B cell (primary cell): ENCODE data around the gene TEAD1. TPM values are rescaled to one million over a fixed set of nuclear protein-coding genes. Genes with fewer than 3 reads are reported as not detected.

Source experiments
- ATAC-seq: fragments of 200-7000 bp; cut with Tn5 transposase; one replicate; pipeline ENCODE4 v1.10.0; 2021; ENCODE audit warnings: low read depth, mild to moderate bottlenecking, moderate number of reproducible peaks, moderate library complexity
- CTCF ChIA-PET: fragments of 350-600 bp; sonication (Branson Sonifier 250); formaldehyde crosslinking; loops from one replicate; lab custom pipeline; 2021; ENCODE audit warnings: antibody characterized with exemption, inconsistent platforms; lab: Charles Lee
- POLR2A ChIA-PET: fragments of 350-600 bp; sonication (Branson Sonifier 250); formaldehyde crosslinking; loops from one replicate; lab custom pipeline; 2021; ENCODE audit warnings: antibody characterized with exemption; lab: Charles Lee
- DNase-seq: peaks from one replicate; pipeline ENCODE4 v3.0.0; 2013
- H2AFZ ChIP-seq: 2 replicates; pipeline ENCODE4 v1.6.1; 2012; ENCODE audit warnings: mild to moderate bottlenecking, low read depth, low read length; ENCODE audit not compliant: insufficient read depth, poor library complexity, severe bottlenecking
- H3K27ac ChIP-seq, 2 donors: 1 replicate in 1 of 2; 2 replicates in 1 of 2; pipeline ENCODE4 v1.5.1; 2012 to 2013; ENCODE audit warnings: low read length in 2 of 2, mild to moderate bottlenecking in 2 of 2, moderate library complexity in 1 of 2
- H3K27me3 ChIP-seq, 4 experiments: fragments of 200-600 bp in 1 of 4; sonication (generic) in 1 of 4; replicated peaks in 1 of 4; 1 replicate in 2 of 4; 2 replicates in 2 of 4; pipeline versions ENCODE4 v1.6.1 to v1.7.0; 2013 to 2016; ENCODE audit warnings: low read length in 3 of 4, mild to moderate bottlenecking in 2 of 4, mixed read lengths in 1 of 4, moderate library complexity in 1 of 4; ENCODE audit not compliant: insufficient read depth in 4 of 4, control insufficient read depth in 3 of 4; ENCODE audit errors: control extremely low read depth in 1 of 4
- H3K36me3 ChIP-seq, 2 experiments: replicated peaks in 1 of 2; 1 replicate in 1 of 2; 2 replicates in 1 of 2; pipeline versions ENCODE4 v1.6.1 to v1.7.1; 2013; ENCODE audit warnings: low read length in 1 of 2; ENCODE audit not compliant: insufficient read depth in 2 of 2, control insufficient read depth in 1 of 2; ENCODE audit errors: control extremely low read depth in 1 of 2, extremely low read depth in 1 of 2
- H3K4me1 ChIP-seq, 2 donors: fragments of 200-600 bp in 1 of 2; sonication (generic) in 1 of 2; 1 replicate in 1 of 2; 2 replicates in 1 of 2; pipeline versions ENCODE4 v1.5.1 to v1.6.1; 2013 to 2017; ENCODE audit warnings: low read length in 2 of 2; ENCODE audit not compliant: control insufficient read depth in 2 of 2, insufficient read depth in 2 of 2
- H3K4me2 ChIP-seq: replicated peaks from 2 replicates; pipeline ENCODE3; 2012; ENCODE audit warnings: mild to moderate bottlenecking, low read depth, low read length; ENCODE audit not compliant: poor library complexity, severe bottlenecking
- H3K4me3 ChIP-seq, 5 experiments: fragments of 200-600 bp in 1 of 5; sonication (generic) in 1 of 5; 1 replicate in 3 of 5; 2 replicates in 2 of 5; pipeline versions ENCODE4 v1.5.1 to v1.7.0; 2011 to 2016; ENCODE audit warnings: low read length in 4 of 5, mild to moderate bottlenecking in 4 of 5, low read depth in 2 of 5, control low read depth in 1 of 5, moderate library complexity in 1 of 5; ENCODE audit not compliant: insufficient read depth in 1 of 5; ENCODE audit errors: control extremely low read depth in 1 of 5, extremely low read depth in 1 of 5
- H3K79me2 ChIP-seq: fragments of 200-600 bp; sonication (generic); one replicate; pipeline ENCODE4 v1.6.0; 2016; ENCODE audit warnings: low read length; ENCODE audit not compliant: control insufficient read depth, insufficient read depth
- H3K9ac ChIP-seq: fragments of 200-600 bp; sonication (generic); 2 replicates; pipeline ENCODE4 v1.6.1; 2017; ENCODE audit warnings: mild to moderate bottlenecking, low read length, moderate library complexity
- H3K9me3 ChIP-seq, 3 donors: one replicate each; pipeline versions ENCODE4 v1.6.1 to v1.7.1; 2013; ENCODE audit warnings: low read length in 2 of 3; ENCODE audit not compliant: control insufficient read depth in 2 of 3, insufficient read depth in 1 of 3; ENCODE audit errors: control extremely low read depth in 1 of 3
- H4K20me1 ChIP-seq: 2 replicates; pipeline ENCODE4 v1.6.0; 2012; ENCODE audit warnings: mild to moderate bottlenecking, low read length; ENCODE audit not compliant: insufficient read depth, control insufficient read depth, poor library complexity, severe bottlenecking
- H3K27ac Mint-ChIP-seq: one replicate; pipeline ENCODE4 v1.8.0; 2021; ENCODE audit warnings: mixed read lengths
- H3K27me3 Mint-ChIP-seq: one replicate; pipeline ENCODE4 v1.8.0; 2021; ENCODE audit warnings: mixed read lengths
- H3K4me1 Mint-ChIP-seq: one replicate; pipeline ENCODE4 v1.8.0; 2021; ENCODE audit warnings: mixed read lengths
- H3K4me3 Mint-ChIP-seq: one replicate; pipeline ENCODE4 v1.8.0; 2021; ENCODE audit warnings: mixed read lengths
- H3K9me3 Mint-ChIP-seq: one replicate; pipeline ENCODE4 v1.8.0; 2022; ENCODE audit warnings: mixed read lengths; ENCODE audit not compliant: insufficient read depth
- CTCF ChIP-seq: fragments of 200-600 bp; IDR thresholded peaks from one replicate; pipeline ENCODE4 v1.8.0; 2022; ENCODE audit warnings: antibody characterized with exemption, mild to moderate bottlenecking
- EZH2 ChIP-seq: IDR thresholded peaks from 2 replicates; pipeline ENCODE4 v1.6.1; 2012; ENCODE audit warnings: borderline replicate concordance, low read depth, mild to moderate bottlenecking, moderate library complexity, low read length; ENCODE audit not compliant: insufficient read depth, poor library complexity, severe bottlenecking
- WGBS: methylation state at CpG from one replicate; pipeline ENCODE4 v1.1.5; 2013; ENCODE audit warnings: missing lambda C conversion rate; ENCODE audit not compliant: insufficient coverage; 5-methylcytosine and 5-hydroxymethylcytosine counted together
- intact Hi-C: fragments of 100-400 bp; cut with micrococcal nuclease; formaldehyde crosslinking; loops from one replicate; pipeline ENCODE4 v1.10.0; 2022
- polyA plus RNA-seq: library from polyadenylated mRNA; depleted of rRNA; stranded (reverse); fragments of >200 nt; gene quantifications from 2 replicates; pipeline ENCODE4 v1.2.3, GENCODE V29; 2012
- total RNA-seq, 2 donors: library from RNA; stranded (reverse); fragments of 120-200 nt in 1 of 2; gene quantifications; 1 replicate in 1 of 2; 2 replicates in 1 of 2; pipeline versions ENCODE4 v1.2.3 to v1.2.4, GENCODE V29; 2013 to 2022

TEAD1 gene
- total and polyA plus RNA-seq, 2 donors (not counting 1 experiment from before 2014, with no cell fraction given), result 0.30 TPM; not detected in 1

- peaks cover 37% of the 10 kb centered on the region for H3K27me3 Mint-ChIP-seq
- H3K9ac ChIP-seq, result no peak overlapping the region
- POLR2A ChIA-PET, result no interaction called here
These were observed 193.3 kb downstream of the TEAD1 start for GRCh38 chr11:12867531-12867930.

More at GRCh38 chr11:12867531-12867930, 193.3 kb downstream of the TEAD1 start:
- Histone ChIP-seq H3K36me3 (no peaks in the 10 kb centered on the region), H4K20me1 (no peaks in the 10 kb centered on the region), H2AFZ (no peak overlapping the region), H3K4me3 (no peak overlapping the region), H3K9me3 (no peaks in the 10 kb centered on the region), H3K4me2 (no peak overlapping the region), H3K27me3 (peaks cover 0 to 12% (median 4%) of the 10 kb centered on the region in 4 experiments), H3K79me2 (no peaks in the 10 kb centered on the region), H3K27ac (no peak overlapping the region), H3K4me1 (peaks cover 0 to 4% of the 10 kb centered on the region in 2 donors)
- Mint-ChIP-seq H3K27ac (no peak overlapping the region), H3K4me3 (no peak overlapping the region), H3K9me3 (no peaks in the 10 kb centered on the region), H3K4me1 (no peaks in the 10 kb centered on the region)
- CTCF ChIA-PET, result no interaction called here
- TF ChIP-seq CTCF, result no peak
- TF ChIP-seq EZH2, result no peak
- ATAC-seq (no peak), DNase-seq (no peak)
- WGBS, result no CpG with 5 or more reads among the region's 2 CpGs
- intact Hi-C loops, result no loop called here
